GM12878 (cell line): ENCODE data around the gene LDLRAD4. TPM values are rescaled to one million over a fixed set of nuclear protein-coding genes. Genes with fewer than 3 reads are reported as not detected.

ENCODE experiments used
- ATAC-seq: fragments of 200-7000 bp; cut with Tn5 transposase; 3 replicates; pipeline ENCODE4 v1.9.1; 2020; ENCODE audit warnings: mild to moderate bottlenecking, moderate library complexity
- BruUV-seq: library from RNA; stranded (reverse); fragments of 400-500 nt; replicated peaks from 2 replicates; lab custom pipeline; 2021; lab: Mats Ljungman, UMichigan
- CTCF ChIA-PET: fragments of 300-600 bp; sonication (Branson Sonifier 250); formaldehyde crosslinking; extraction: SDS; loops from one replicate; lab custom pipeline; 2021; ENCODE audit warnings: inconsistent platforms; lab: Yijun Ruan, JAX
- POLR2A ChIA-PET: fragments of 350-600 bp; formaldehyde crosslinking; extraction: SDS; loops from one replicate; lab custom pipeline; 2021; ENCODE audit warnings: inconsistent platforms; lab: Charles Lee
- RAD21 ChIA-PET: fragments of 300-600 bp; sonication (Branson Sonifier 250); formaldehyde crosslinking; loops from one replicate; lab custom pipeline; 2023; ENCODE audit warnings: antibody characterized with exemption; ENCODE audit not compliant: unreplicated experiment; lab: Charles Lee
- SMC1A ChIA-PET: fragments of 300-600 bp; sonication (Branson Sonifier 250); formaldehyde crosslinking; loops from one replicate; lab custom pipeline; 2023; ENCODE audit not compliant: unreplicated experiment, uncharacterized antibody; lab: Charles Lee
- DNase-seq: peaks from one replicate; pipeline ENCODE4 v3.0.0-alpha.2; 2011; ENCODE audit warnings: low read depth, low spot score
- FAIRE-seq: peaks from 3 replicates; lab custom pipeline; 2011; peaks lifted over from hg19 to GRCh38; lab: Jason Lieb, UNC
- H2AFZ ChIP-seq: 2 replicates; pipeline ENCODE4 v1.6.0; 2011; ENCODE audit warnings: low read depth, low read length, control low read depth; ENCODE audit not compliant: control insufficient read depth
- H3K27ac ChIP-seq: 2 replicates; pipeline ENCODE4 v1.5.1; 2011; ENCODE audit warnings: control low read depth; ENCODE audit not compliant: control insufficient read depth, insufficient read depth
- H3K27me3 ChIP-seq, 2 experiments: replicated peaks in 1 of 2; 2 replicates each; pipeline versions ENCODE4 v1.6.0 to v1.6.1; 2011; ENCODE audit warnings: low read length in 1 of 2; ENCODE audit not compliant: control insufficient read depth in 2 of 2, insufficient read depth in 2 of 2
- H3K36me3 ChIP-seq, 2 experiments: 2 replicates each; pipeline ENCODE4 v1.5.1; 2011; ENCODE audit warnings: low read length in 1 of 2; ENCODE audit not compliant: control insufficient read depth in 2 of 2, insufficient read depth in 2 of 2
- H3K4me1 ChIP-seq: 2 replicates; pipeline ENCODE4 v1.6.1; 2011; ENCODE audit warnings: mild to moderate bottlenecking, low read length, moderate library complexity, mixed read lengths; ENCODE audit not compliant: control insufficient read depth, insufficient read depth
- H3K4me2 ChIP-seq: 2 replicates; pipeline ENCODE4 v1.6.0; 2011; ENCODE audit warnings: control low read depth; ENCODE audit not compliant: control insufficient read depth, insufficient read depth
- H3K4me3 ChIP-seq: fragments of 200-600 bp; sonication (generic); 2 replicates; pipeline ENCODE4 v1.5.1; 2016
- H3K79me2 ChIP-seq: 2 replicates; pipeline ENCODE4 v1.6.0; 2011; ENCODE audit warnings: low read length; ENCODE audit not compliant: control insufficient read depth, insufficient read depth
- H3K9ac ChIP-seq: 2 replicates; pipeline ENCODE4 v1.8.0; 2011; ENCODE audit warnings: low read length, control low read depth, mixed read lengths; ENCODE audit not compliant: control insufficient read depth, insufficient read depth
- H3K9me3 ChIP-seq: replicated peaks from 3 replicates; pipeline ENCODE4 v1.5.1; 2011; ENCODE audit warnings: mild to moderate bottlenecking, low read length; ENCODE audit not compliant: control insufficient read depth, insufficient read depth
- H4K20me1 ChIP-seq: 2 replicates; pipeline ENCODE4 v1.6.0; 2011; ENCODE audit not compliant: control insufficient read depth, insufficient read depth
- ASH2L ChIP-seq: fragments of 300-600, 200-600 bp; sonication (generic); IDR thresholded peaks from 2 replicates; pipeline ENCODE4 v1.6.1; 2017; ENCODE audit warnings: low read depth, mild to moderate bottlenecking, borderline replicate concordance
- CBX3 ChIP-seq: fragments of 200-600 bp; sonication (generic); IDR thresholded peaks from 2 replicates; pipeline ENCODE4 v1.6.1; 2016; ENCODE audit warnings: low read depth, borderline replicate concordance
- EGR1 ChIP-seq, 2 experiments: IDR thresholded peaks; 1 replicate in 1 of 2; 2 replicates in 1 of 2; pipeline ENCODE4 v1.6.1; 2011 to 2012; ENCODE audit warnings: low read depth in 2 of 2, low read length in 2 of 2, borderline replicate concordance in 1 of 2, mild to moderate bottlenecking in 1 of 2, moderate library complexity in 1 of 2
- GABPA ChIP-seq: IDR thresholded peaks from 2 replicates; pipeline ENCODE4 v1.6.1; 2014; ENCODE audit warnings: antibody characterized with exemption, low read depth, mild to moderate bottlenecking, inconsistent platforms
- MXI1 ChIP-seq: fragments of 150-350 bp; IDR thresholded peaks from 2 replicates; pipeline ENCODE4 v1.6.1; 2011; ENCODE audit warnings: low read depth, mild to moderate bottlenecking, inconsistent platforms, low read length, improper control_type of control experiment
- NR2C2 ChIP-seq: IDR thresholded peaks from 2 replicates; pipeline ENCODE4 v1.6.1; 2011; ENCODE audit warnings: borderline replicate concordance, low read depth; ENCODE audit not compliant: control insufficient read depth, insufficient read length
- NR2F1 ChIP-seq: fragments of 450-650 bp; conservative IDR thresholded peaks from 2 replicates; pipeline ENCODE4 v1.6.1; 2017; ENCODE audit warnings: mild to moderate bottlenecking
- NRF1 ChIP-seq: conservative IDR thresholded peaks from 2 replicates; pipeline ENCODE4 v1.6.1; 2011; ENCODE audit warnings: mild to moderate bottlenecking, low read depth, low read length, improper control_type of control experiment
- SREBF1 ChIP-seq: IDR thresholded peaks from 2 replicates; pipeline ENCODE4 v1.6.1; 2012; ENCODE audit warnings: mild to moderate bottlenecking, low read length
- STAT1 ChIP-seq: fragments of 450-650 bp; conservative IDR thresholded peaks from 2 replicates; pipeline ENCODE4 v1.6.1; 2014; ENCODE audit warnings: antibody characterized with exemption, mild to moderate bottlenecking
- TARDBP ChIP-seq: IDR thresholded peaks from 2 replicates; pipeline ENCODE4 v1.6.1; 2016; ENCODE audit warnings: borderline replicate concordance
- TBL1XR1 ChIP-seq: IDR thresholded peaks from 2 replicates; pipeline ENCODE4 v1.6.1; 2012; ENCODE audit warnings: low read depth, low read length, improper control_type of control experiment
- YBX1 ChIP-seq: fragments of 450-650 bp; IDR thresholded peaks from 2 replicates; pipeline ENCODE4 v1.6.1; 2016; ENCODE audit warnings: antibody characterized with exemption
- ZNF384 ChIP-seq: IDR thresholded peaks from 2 replicates; pipeline ENCODE4 v1.6.1; 2012; ENCODE audit warnings: low read depth, mild to moderate bottlenecking, low read length, improper control_type of control experiment, borderline replicate concordance
- ZNF687 ChIP-seq: fragments of 450-650 bp; IDR thresholded peaks from 2 replicates; pipeline ENCODE4 v1.6.1; 2017; ENCODE audit warnings: mild to moderate bottlenecking, moderate library complexity
- WGBS: methylation state at CpG from one replicate; pipeline ENCODE4 v1.1.6; 2016; ENCODE audit warnings: low lambda C conversion rate; ENCODE audit not compliant: insufficient replicate concordance, insufficient coverage; ENCODE audit errors: missing lambda C conversion rate; 5-methylcytosine and 5-hydroxymethylcytosine counted together
- in situ Hi-C: fragments of 300-500 bp; cut with MboI; formaldehyde crosslinking; loops from 9 replicates; pipeline ENCODE4 v1.14.3; 2018; ENCODE audit warnings: mixed read lengths
- intact Hi-C: fragments of 100-400 bp; cut with micrococcal nuclease; formaldehyde crosslinking; loops from one replicate; pipeline ENCODE4 v1.14.2; 2022; ENCODE audit not compliant: unreplicated experiment
- polyA plus RNA-seq, 11 experiments: library from polyadenylated mRNA; depleted of rRNA in 4 of 11; unstranded in 6 of 11; stranded (reverse) in 5 of 11; fragments of >200 nt; fragmentation: Nextera tagmentation in 4 of 11; fragmentation: Illumina TruSeq in 1 of 11; extraction: Ambion mirVana in 4 of 11; extraction: Trizol in 1 of 11; gene quantifications; 1 replicate in 1 of 11; 2 replicates in 10 of 11; pipeline versions ENCODE4 v1.2.1 to v1.2.3, GENCODE V29; 2011 to 2016; ENCODE audit warnings: inconsistent platforms in 2 of 11, missing spikeins in 2 of 11, low read depth in 1 of 11
- total RNA-seq, 4 experiments: library from RNA; depleted of rRNA in 3 of 4; stranded (reverse); fragments of >200 nt in 3 of 4; fragmentation: Illumina TruSeq in 1 of 4; extraction: Trizol in 1 of 4; gene quantifications; 2 replicates each; pipeline versions ENCODE4 v1.2.1 to v1.2.3, GENCODE V29; 2013 to 2021
- TF ChIP-seq, protein P1 (sequence below): IDR thresholded peaks from 2 replicates; pipeline ENCODE4 v1.6.1; 2012; ENCODE audit warnings: low read depth, low read length, improper control_type of control experiment
- TF ChIP-seq, protein P2 (sequence below): IDR thresholded peaks from 2 replicates; pipeline ENCODE4 v1.6.1; 2011; ENCODE audit warnings: low read depth, low read length, improper control_type of control experiment, borderline replicate concordance
- TF ChIP-seq, protein P3 (sequence below): IDR thresholded peaks from 2 replicates; pipeline ENCODE4 v1.6.1; 2012; ENCODE audit warnings: low read depth, low read length, improper control_type of control experiment

The LDLRAD4 gene
- total and polyA plus RNA-seq, 10 of the 15 experiments (the other 5 are each of a cell fraction or from before 2014, with no cell fraction given), result 2.7 to 16.8 (median 11.2) TPM

- no peak overlapping the region for H3K4me3 ChIP-seq
- H3K36me3 ChIP-seq, result no peaks in the 10 kb centered on the region
- no peak for ATAC-seq
- no peak overlapping the region for H3K9ac ChIP-seq
- DNase-seq, result no peak
- H3K27me3 ChIP-seq, result peaks cover 0 to 2% of the 10 kb centered on the region in 2 experiments
- H2AFZ ChIP-seq, result no peak overlapping the region
- in situ Hi-C loops (no loop called here), intact Hi-C loops (no loop called here)
- CTCF ChIA-PET, result no interaction called here
- SMC1A ChIA-PET, result no interaction called here
- BruUV-seq, result no TSS peak
- POLR2A ChIA-PET, result interaction anchor here (1.0 kb wide), 1 partner anchor 123 kb away, joined by 3 read pairs; no protein-coding TSS in a partner anchor
- 0% methylated on average over 3 of the region's 3 CpGs for WGBS
- no peak for TF ChIP-seq SREBF1
- TF ChIP-seq, protein P1, sequence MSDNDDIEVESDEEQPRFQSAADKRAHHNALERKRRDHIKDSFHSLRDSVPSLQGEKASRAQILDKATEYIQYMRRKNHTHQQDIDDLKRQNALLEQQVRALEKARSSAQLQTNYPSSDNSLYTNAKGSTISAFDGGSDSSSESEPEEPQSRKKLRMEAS, result no peak
- TF ChIP-seq, protein P2, sequence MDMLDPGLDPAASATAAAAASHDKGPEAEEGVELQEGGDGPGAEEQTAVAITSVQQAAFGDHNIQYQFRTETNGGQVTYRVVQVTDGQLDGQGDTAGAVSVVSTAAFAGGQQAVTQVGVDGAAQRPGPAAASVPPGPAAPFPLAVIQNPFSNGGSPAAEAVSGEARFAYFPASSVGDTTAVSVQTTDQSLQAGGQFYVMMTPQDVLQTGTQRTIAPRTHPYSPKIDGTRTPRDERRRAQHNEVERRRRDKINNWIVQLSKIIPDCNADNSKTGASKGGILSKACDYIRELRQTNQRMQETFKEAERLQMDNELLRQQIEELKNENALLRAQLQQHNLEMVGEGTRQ, result no peak
- TF ChIP-seq, protein P3, sequence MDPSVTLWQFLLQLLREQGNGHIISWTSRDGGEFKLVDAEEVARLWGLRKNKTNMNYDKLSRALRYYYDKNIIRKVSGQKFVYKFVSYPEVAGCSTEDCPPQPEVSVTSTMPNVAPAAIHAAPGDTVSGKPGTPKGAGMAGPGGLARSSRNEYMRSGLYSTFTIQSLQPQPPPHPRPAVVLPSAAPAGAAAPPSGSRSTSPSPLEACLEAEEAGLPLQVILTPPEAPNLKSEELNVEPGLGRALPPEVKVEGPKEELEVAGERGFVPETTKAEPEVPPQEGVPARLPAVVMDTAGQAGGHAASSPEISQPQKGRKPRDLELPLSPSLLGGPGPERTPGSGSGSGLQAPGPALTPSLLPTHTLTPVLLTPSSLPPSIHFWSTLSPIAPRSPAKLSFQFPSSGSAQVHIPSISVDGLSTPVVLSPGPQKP, result no peak
- TF ChIP-seq ASH2L, result no peak
- no peak for TF ChIP-seq TARDBP
- TF ChIP-seq CBX3, result no peak
- no peak for TF ChIP-seq ZNF687
- TF ChIP-seq NR2C2, result no peak
- no peak for TF ChIP-seq NRF1
- no peak for TF ChIP-seq GABPA
- TF ChIP-seq MXI1, result no peak
- TF ChIP-seq EGR1 (IDR thresholded peaks at IDR 0.05; ENCODE audit: borderline replicate concordance in 1 of 2, low read depth in 2 of 2, low read length in 2 of 2), result no peak
- no peak for TF ChIP-seq NR2F1
- TF ChIP-seq TBL1XR1, result no peak
- TF ChIP-seq YBX1, result no peak
- no peak for TF ChIP-seq STAT1
- no peak for TF ChIP-seq ZNF384
- H3K4me1 ChIP-seq, result no peaks in the 10 kb centered on the region
- H3K27ac ChIP-seq, result no peak overlapping the region
- H3K79me2 ChIP-seq, result no peaks in the 10 kb centered on the region
- H4K20me1 ChIP-seq, result no peaks in the 10 kb centered on the region
- no peaks in the 10 kb centered on the region for H3K9me3 ChIP-seq
- RAD21 ChIA-PET, result no interaction called here
- FAIRE-seq, result no peak
- H3K4me2 ChIP-seq, result no peak overlapping the region
These were observed 214.6 kb downstream of the LDLRAD4 start for GRCh38 chr18:13433125-13433524.
